BLaER1 treated with 17β-estradiol and CSF1 and Interleukin-3, amounts not matched to agents 10 nM and 100 nM (cell line): ENCODE results near the gene PDE7B.
A peak's percentile ranks its signal among the peaks of the same experiment; 100 is the strongest.

Experiments used
- H3K27ac ChIP-seq, 11 experiments: shearing (Covaris generic); formaldehyde crosslinking; 2 replicates each; pipeline ENCODE4 v1.8.1; 2022
- H3K27me3 ChIP-seq, 11 experiments: shearing (Covaris generic); formaldehyde crosslinking; 2 replicates each; pipeline ENCODE4 v1.8.1; 2022
- H3K36me3 ChIP-seq, 11 experiments: shearing (Covaris generic); formaldehyde crosslinking; 2 replicates each; pipeline ENCODE4 v1.8.1; 2022
- H3K4me1 ChIP-seq, 10 experiments: shearing (Covaris generic); formaldehyde crosslinking; 2 replicates each; pipeline ENCODE4 v1.8.1; 2022
- H3K4me2 ChIP-seq, 11 experiments: shearing (Covaris generic); formaldehyde crosslinking; 2 replicates each; pipeline ENCODE4 v1.8.1; 2022
- H3K4me3 ChIP-seq, 10 experiments: shearing (Covaris generic); formaldehyde crosslinking; 2 replicates each; pipeline ENCODE4 v1.8.1; 2022
- H3K9ac ChIP-seq, 11 experiments: shearing (Covaris generic); formaldehyde crosslinking; 2 replicates each; pipeline ENCODE4 v1.8.1; 2022
- H3K9me3 ChIP-seq, 11 experiments: shearing (Covaris generic); formaldehyde crosslinking; replicated peaks in 1 of 11; 2 replicates each; pipeline ENCODE4 v1.8.1; 2022
- H4K20me1 ChIP-seq, 11 experiments: shearing (Covaris generic); formaldehyde crosslinking; 2 replicates each; pipeline ENCODE4 v1.8.1; 2022
- Cebpa-rat ChIP-seq, 11 experiments: shearing (Covaris generic); IDR thresholded peaks; 2 replicates each; pipeline ENCODE4 v1.8.1; 2022

PDE7B gene

DNA sequence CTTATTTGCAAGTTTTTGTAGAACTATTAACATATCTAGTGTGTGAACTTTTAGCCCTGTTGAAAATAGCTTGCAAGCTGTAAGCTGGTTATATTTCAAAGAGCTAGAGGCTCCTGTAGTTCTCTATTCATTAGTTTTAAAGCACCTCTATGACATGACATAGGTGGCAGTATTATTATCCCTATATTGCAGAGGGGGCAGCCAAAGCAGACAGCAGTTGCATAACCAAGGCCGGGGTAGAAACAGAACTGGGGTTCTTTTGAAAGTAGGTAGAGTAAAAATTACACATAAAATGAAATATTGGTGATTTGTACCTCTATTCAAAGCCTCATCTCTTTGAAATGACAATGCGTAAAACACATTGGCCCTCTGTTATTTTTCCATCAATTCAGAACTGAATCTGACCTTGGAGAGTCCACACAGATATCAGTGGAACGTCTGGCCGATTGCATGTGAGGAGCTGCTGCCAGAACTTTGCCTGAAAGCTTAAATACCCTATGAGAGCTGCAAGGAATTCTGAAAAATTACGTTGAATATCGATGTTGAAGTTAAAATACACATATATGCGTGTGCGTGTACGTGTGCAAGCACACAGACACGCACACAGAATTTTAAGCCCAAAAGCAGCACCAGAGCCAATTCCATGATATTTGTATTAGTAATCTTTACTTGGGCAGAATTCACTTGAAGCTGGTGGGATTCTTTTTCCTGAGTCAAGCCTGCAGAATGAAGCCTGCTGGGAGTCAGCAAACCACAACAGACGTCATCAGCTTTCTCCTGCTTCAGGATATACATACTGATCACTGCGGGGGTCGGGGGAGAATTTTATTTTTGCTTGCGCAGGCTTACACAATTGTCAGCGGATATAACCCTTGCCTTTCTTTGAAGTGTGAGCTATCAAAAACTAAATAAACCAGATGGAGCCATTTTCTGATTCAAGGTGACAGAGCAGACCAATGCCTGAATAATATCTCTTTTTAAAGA lies 163.2 kb downstream of the PDE7B start:
- H3K9me3 ChIP-seq, result no peaks in the 10 kb centered on the region
- no peak overlapping the region for H3K4me3 ChIP-seq
- no peak overlapping the region for H3K4me2 ChIP-seq
- H3K36me3 ChIP-seq, result no peaks in the 10 kb centered on the region
- peaks cover 0 to 17% (median 3%) of the 10 kb centered on the region in 10 experiments; a peak in 8 of 20 replicates for H3K4me1 ChIP-seq
- no peak overlapping the region for H3K27ac ChIP-seq
- no peak for TF ChIP-seq Cebpa-rat (IDR thresholded peaks at IDR 0.05)
- no peak overlapping the region for H3K9ac ChIP-seq
- H3K27me3 ChIP-seq, result no peaks in the 10 kb centered on the region
- H4K20me1 ChIP-seq, result no peaks in the 10 kb centered on the region

DNA sequence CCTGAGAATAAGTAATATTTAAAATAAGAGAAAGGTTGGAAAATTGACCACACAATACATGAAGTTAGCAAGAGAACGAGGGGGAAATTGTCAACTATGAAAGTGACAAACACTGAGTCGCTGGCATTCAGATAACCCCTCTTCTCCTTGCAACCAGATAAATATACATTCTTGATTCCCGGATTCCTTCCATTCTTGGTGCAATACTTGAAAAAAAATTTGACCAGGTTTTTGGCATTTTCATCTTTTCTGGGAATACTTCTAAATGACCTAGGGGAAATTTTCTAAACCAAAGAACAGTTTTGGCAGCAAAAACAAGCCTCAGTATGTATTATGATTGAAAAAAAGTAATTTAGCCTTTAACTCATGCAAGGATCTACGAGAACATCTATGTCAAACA lies 164.0 kb downstream of the PDE7B start:
- Histone ChIP-seq H3K4me1 (peaks cover 0 to 17% (median 3%) of the 10 kb centered on the region in 10 experiments; a peak in 8 of 20 replicates), H3K27me3 (no peaks in the 10 kb centered on the region), H3K9ac (no peak overlapping the region), H3K4me3 (no peak overlapping the region), H3K27ac (no peak overlapping the region), H3K4me2 (no peak overlapping the region), H3K9me3 (no peaks in the 10 kb centered on the region), H4K20me1 (no peaks in the 10 kb centered on the region), H3K36me3 (no peaks in the 10 kb centered on the region)
- TF ChIP-seq Cebpa-rat (IDR thresholded peaks at IDR 0.05), result no peak

DNA sequence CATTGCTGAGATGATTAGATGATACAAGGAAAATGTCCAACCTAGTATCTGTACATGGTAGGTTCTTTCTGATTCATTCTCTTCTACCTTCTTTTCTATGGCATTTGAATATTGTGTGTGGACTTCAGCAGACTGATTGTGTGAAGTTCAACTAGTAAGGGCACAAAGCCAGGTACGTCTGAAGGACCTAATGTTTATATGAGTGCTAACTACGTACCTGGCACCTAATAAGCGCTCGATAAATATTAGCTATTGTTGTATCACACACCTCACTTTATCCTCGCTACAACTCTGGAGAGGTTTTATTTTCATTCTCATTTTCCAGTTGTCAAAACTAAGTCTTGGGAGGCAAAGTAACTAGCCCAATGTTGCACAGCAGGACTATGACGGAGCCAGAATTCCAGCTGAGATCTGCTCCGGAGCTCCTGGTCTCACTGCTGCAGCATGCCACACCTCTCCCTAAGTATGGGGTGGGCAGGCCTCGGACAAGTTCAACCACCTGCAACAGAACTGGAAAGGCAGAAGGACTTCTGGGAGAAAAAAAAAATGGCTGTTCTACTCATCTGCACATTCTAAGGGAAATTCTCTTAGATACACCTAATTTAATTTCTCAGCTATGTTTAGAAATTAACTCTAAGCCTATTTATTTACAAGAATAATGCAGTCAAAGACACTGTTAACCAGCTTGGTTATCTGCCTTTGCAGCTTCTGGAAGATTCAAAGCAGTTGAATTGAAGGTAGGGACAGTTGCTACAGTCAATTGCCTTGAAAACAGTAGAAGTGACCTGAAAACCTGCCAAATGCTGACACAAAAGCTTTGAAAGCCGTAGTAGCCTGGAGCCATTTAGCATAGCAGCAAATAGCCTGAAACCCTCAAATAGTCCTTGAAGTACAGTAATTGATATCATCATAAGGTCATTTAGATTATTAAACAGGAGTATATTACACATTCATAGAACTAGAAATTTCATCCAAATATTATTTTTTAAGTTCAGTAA lies 165.0 kb downstream of the PDE7B start:
- Histone ChIP-seq H3K9ac (no peak overlapping the region), H3K9me3 (no peaks in the 10 kb centered on the region), H3K27me3 (no peaks in the 10 kb centered on the region), H3K27ac (no peak overlapping the region), H3K4me3 (no peak overlapping the region), H3K4me2 (no peak overlapping the region), H3K4me1 (peaks cover 0 to 14% (median 3%) of the 10 kb centered on the region in 10 experiments; a peak in 8 of 20 replicates), H4K20me1 (no peaks in the 10 kb centered on the region), H3K36me3 (no peaks in the 10 kb centered on the region)
- no peak for TF ChIP-seq Cebpa-rat (IDR thresholded peaks at IDR 0.05)

DNA sequence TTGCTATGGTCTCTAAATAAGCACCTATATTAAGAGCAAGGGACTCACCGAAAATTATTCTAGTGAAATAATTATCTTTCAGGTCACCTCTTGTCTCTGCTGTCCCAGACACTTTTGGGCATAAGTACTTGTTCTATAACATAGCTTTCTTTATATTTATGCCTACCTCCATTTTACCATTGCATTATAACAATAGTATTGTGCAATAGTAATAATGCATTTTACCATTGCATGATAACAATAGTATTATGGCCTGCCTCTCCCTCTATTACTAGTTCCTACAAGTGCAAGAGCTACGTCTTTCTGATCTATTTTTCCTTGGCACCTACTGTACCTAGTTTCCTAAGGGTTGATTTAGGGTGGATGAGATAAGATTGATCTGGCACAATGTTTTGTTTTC lies 169.2 kb downstream of the PDE7B start:
- no peak overlapping the region for H3K4me2 ChIP-seq
- TF ChIP-seq Cebpa-rat (IDR thresholded peaks at IDR 0.05), result peak in 3 of 11 experiments; percentile 19 to 66 (median 61); a peak in 5 of 22 replicates
- no peak overlapping the region for H3K4me3 ChIP-seq
- H3K9me3 ChIP-seq, result no peaks in the 10 kb centered on the region
- no peak overlapping the region for H3K27ac ChIP-seq
- H3K36me3 ChIP-seq, result no peaks in the 10 kb centered on the region
- no peaks in the 10 kb centered on the region for H4K20me1 ChIP-seq
- H3K9ac ChIP-seq, result no peak overlapping the region
- no peaks in the 10 kb centered on the region for H3K27me3 ChIP-seq
- H3K4me1 ChIP-seq, result peaks cover 0 to 10% (median 0%) of the 10 kb centered on the region in 10 experiments; a peak in 4 of 20 replicates

DNA sequence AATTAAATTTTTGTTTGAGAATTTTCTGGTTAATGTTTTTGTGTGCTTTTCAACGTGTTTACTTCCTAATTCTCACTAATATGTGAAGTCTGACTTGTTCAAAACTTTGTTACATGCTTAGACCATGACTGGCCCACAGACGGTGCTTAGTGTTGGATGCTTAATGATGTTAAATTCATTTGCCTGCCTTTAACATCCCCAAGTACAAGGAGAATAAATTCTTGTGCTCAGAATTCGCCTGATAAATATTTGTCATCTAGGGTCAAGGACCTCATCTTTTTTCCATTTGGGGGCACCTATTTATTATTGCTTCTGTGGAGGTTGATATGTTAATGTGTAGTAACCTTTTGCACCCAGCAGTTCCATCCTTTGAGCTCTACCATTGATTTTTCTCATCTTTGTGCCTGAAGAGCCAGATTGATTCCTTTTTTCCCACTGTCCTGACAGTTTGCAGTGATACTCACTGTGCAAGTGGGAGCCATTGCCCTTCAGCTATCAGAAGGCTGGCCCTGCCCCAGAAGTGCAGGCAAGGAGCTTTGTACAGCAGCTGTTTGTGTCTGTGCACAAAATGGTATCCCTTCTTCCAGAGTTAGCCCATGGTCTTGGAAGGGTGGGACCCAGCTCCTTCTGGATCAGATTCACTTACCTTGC lies 170.8 kb downstream of the PDE7B start:
- Histone ChIP-seq H4K20me1 (no peaks in the 10 kb centered on the region), H3K27ac (no peak overlapping the region), H3K9ac (no peak overlapping the region), H3K36me3 (no peaks in the 10 kb centered on the region), H3K4me1 (peaks cover 0 to 10% (median 0%) of the 10 kb centered on the region in 10 experiments; a peak in 4 of 20 replicates), H3K4me2 (no peak overlapping the region), H3K27me3 (no peaks in the 10 kb centered on the region), H3K4me3 (no peak overlapping the region), H3K9me3 (no peaks in the 10 kb centered on the region)
- TF ChIP-seq Cebpa-rat (IDR thresholded peaks at IDR 0.05), result no peak

DNA sequence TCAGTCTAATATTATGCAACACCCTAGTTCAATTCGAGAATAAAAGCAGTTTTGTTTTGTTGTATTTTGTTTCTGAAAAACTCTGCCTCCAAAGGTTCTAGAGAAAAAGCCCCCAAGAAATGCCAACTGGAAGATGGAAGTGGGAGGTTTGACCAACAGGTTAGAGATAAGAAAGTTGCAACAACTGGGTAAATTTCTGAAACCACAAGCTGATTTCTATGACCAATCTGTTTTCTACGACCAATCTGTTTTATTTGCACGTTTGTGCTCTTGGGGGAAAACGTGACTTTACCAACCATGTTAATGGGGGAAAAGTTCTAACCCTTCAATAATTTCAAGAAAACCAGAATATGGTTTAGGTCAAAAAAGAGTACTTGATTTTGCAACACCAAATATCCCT lies 173.2 kb downstream of the PDE7B start:
- no peaks in the 10 kb centered on the region for H3K27me3 ChIP-seq
- no peak overlapping the region for H3K9ac ChIP-seq
- TF ChIP-seq Cebpa-rat (IDR thresholded peaks at IDR 0.05), result no peak
- H3K4me3 ChIP-seq, result no peak overlapping the region
- no peaks in the 10 kb centered on the region for H3K9me3 ChIP-seq
- H3K4me2 ChIP-seq, result no peak overlapping the region
- H4K20me1 ChIP-seq, result no peaks in the 10 kb centered on the region
- H3K4me1 ChIP-seq, result no peaks in the 10 kb centered on the region
- H3K36me3 ChIP-seq, result no peaks in the 10 kb centered on the region
- H3K27ac ChIP-seq, result no peak overlapping the region

GRCh38 chr6:136025736-136026135 lies 174.2 kb downstream of the PDE7B start:
- no peak overlapping the region for H3K4me2 ChIP-seq
- no peak overlapping the region for H3K9ac ChIP-seq
- H3K27me3 ChIP-seq, result no peaks in the 10 kb centered on the region
- peaks cover 0 to 4% (median 0%) of the 10 kb centered on the region in 10 experiments; a peak in 1 of 20 replicates for H3K4me1 ChIP-seq
- no peak overlapping the region for H3K27ac ChIP-seq
- no peak for TF ChIP-seq Cebpa-rat (IDR thresholded peaks at IDR 0.05)
- H3K9me3 ChIP-seq, result no peaks in the 10 kb centered on the region
- no peak overlapping the region for H3K4me3 ChIP-seq
- no peaks in the 10 kb centered on the region for H4K20me1 ChIP-seq
- H3K36me3 ChIP-seq, result no peaks in the 10 kb centered on the region

DNA sequence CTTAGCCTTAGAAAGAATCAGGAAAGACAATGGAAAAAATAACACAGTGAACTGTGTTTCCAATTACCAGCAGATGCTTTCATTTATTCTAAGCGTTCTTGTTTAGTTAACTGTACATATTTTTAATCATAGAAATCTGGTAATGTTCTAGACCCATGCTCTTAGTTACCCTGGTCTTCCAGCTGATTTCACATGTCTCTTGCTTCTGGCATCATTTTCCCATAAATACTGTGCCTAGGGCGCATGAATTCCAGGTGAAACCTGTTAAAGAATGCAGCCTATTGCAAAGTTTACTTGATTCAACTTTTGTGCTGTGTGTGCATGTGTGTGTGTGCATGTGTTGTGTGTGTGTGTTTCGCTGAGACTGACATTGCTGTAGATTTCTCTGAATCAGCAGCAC lies 178.6 kb downstream of the PDE7B start:
- H3K4me3 ChIP-seq, result no peak overlapping the region
- H3K27ac ChIP-seq, result no peak overlapping the region
- H3K9me3 ChIP-seq, result no peaks in the 10 kb centered on the region
- TF ChIP-seq Cebpa-rat (IDR thresholded peaks at IDR 0.05), result no peak
- H3K9ac ChIP-seq, result no peak overlapping the region
- H3K36me3 ChIP-seq, result no peaks in the 10 kb centered on the region
- no peaks in the 10 kb centered on the region for H3K27me3 ChIP-seq
- H3K4me2 ChIP-seq, result peak overlapping the region in 2 of 11 experiments; percentile 10 to 28; a peak in 1 of 22 replicates
- no peaks in the 10 kb centered on the region for H4K20me1 ChIP-seq
- H3K4me1 ChIP-seq, result peaks cover 0 to 7% (median under 1%) of the 10 kb centered on the region in 10 experiments; a peak in 13 of 20 replicates
